Heart right ventricle (tissue), 16 donors: Measurements from ENCODE around the gene PTPN2. TPM values are rescaled to one million over a fixed set of nuclear protein-coding genes. Genes with fewer than 3 reads are reported as not detected.

ENCODE experiments used
- ATAC-seq, 8 donors: fragments of 200-7000 bp; cut with Tn5 transposase; one replicate each; pipeline ENCODE4 v1.9.1; 2020; ENCODE audit warnings: mild to moderate bottlenecking in 8 of 8, moderate library complexity in 8 of 8, moderate number of reproducible peaks in 1 of 8
- DNase-seq, 2 donors: peaks; one replicate each; pipeline ENCODE4 v3.0.0-alpha.2; 2020
- H3K27ac ChIP-seq, 10 donors: fragments of 200-600 bp; sonication (generic) in 2 of 10; one replicate each; pipeline versions ENCODE4 v1.5.0 to v1.8.0; 2020 to 2022; ENCODE audit warnings: mild to moderate bottlenecking in 3 of 10
- H3K27me3 ChIP-seq, 7 donors: fragments of 200-600 bp; one replicate each; pipeline ENCODE4 v1.8.0; 2021 to 2022; ENCODE audit warnings: mild to moderate bottlenecking in 2 of 7
- H3K36me3 ChIP-seq, 9 donors: fragments of 200-600 bp; sonication (generic) in 1 of 9; one replicate each; pipeline versions ENCODE4 v1.5.0 to v1.8.0; 2020 to 2022; ENCODE audit warnings: mild to moderate bottlenecking in 2 of 9
- H3K4me1 ChIP-seq, 9 donors: fragments of 200-600 bp; sonication (generic) in 1 of 9; one replicate each; pipeline versions ENCODE4 v1.5.0 to v1.8.0; 2020 to 2022; ENCODE audit warnings: mild to moderate bottlenecking in 4 of 9
- H3K4me3 ChIP-seq, 10 donors: fragments of 200-600 bp; sonication (generic) in 2 of 10; one replicate each; pipeline versions ENCODE4 v1.5.0 to v1.8.0; 2020 to 2022; ENCODE audit warnings: mild to moderate bottlenecking in 7 of 10, moderate library complexity in 2 of 10
- H3K9me3 ChIP-seq, 11 donors: fragments of 200-600 bp in 10 of 11; sonication (generic) in 2 of 11; one replicate each; pipeline versions ENCODE4 v1.5.0 to v1.8.0; 2013 to 2022; ENCODE audit warnings: mild to moderate bottlenecking in 2 of 11, control low read depth in 1 of 11, moderate library complexity in 1 of 11
- CTCF ChIP-seq, 9 donors: fragments of 200-600 bp; sonication (generic) in 2 of 9; IDR thresholded peaks; one replicate each; pipeline versions ENCODE4 v1.5.0 to v1.8.0; 2021 to 2022; ENCODE audit warnings: antibody characterized with exemption in 9 of 9, mild to moderate bottlenecking in 5 of 9, moderate library complexity in 1 of 9
- WGBS, 2 donors: extraction: QIAGEN DNeasy Blood & Tissue Kit; methylation state at CpG; one replicate each; pipeline ENCODE4 v1.1.7; 2013; ENCODE audit warnings: inconsistent platforms in 1 of 2; 5-methylcytosine and 5-hydroxymethylcytosine counted together
- intact Hi-C, 10 donors: fragments of 100-400 bp; cut with DNase I; formaldehyde crosslinking; loops; one replicate each; pipeline versions ENCODE4 v1.11.1 to v1.14.2; 2022
- polyA plus RNA-seq, 2 donors: library from polyadenylated mRNA; stranded (reverse); fragments of 200-250 nt; gene quantifications; one replicate each; pipeline ENCODE4 v1.2.3, GENCODE V29; 2013
- total RNA-seq, 10 donors: library from RNA; stranded (reverse); fragmentation: NEBNext Ultra II Directional in 3 of 10; extraction: Animal tissue kit (Norgen Biotek cat#: 25700) in 3 of 10; gene quantifications; one replicate each; pipeline versions ENCODE4 v1.2.1 to v1.2.4, GENCODE V29; 2021 to 2023
- donor health status: Arrhythmogenic right ventricular cardiomyopathy.
- donor health status: ischemic (EF 13 %, LVEDD 7.1; RV severe dilation, severe dysfunction).
- donor health status: healthy with polysubstance abuse.
- donor health status: DM: no; HTN: yes; CAD: no.
- donor health status: DM: no; HTN: no; CAD: no.
- donor health status: ischemic (EF 25% LVEDD 6.9; RV normal size, moderate dysfunction).
- donor health status: ischemic (EF 25% LVEDD 5.7; RV mildly dilated, moderate dysfunction).
- donor health status: healthy.
- donor health status: DM: yes; HTN: yes; CAD: no.
- donor health status: Ischemic cardiomyopathy.
- donor health status: ischemic (EF 35%, LVEDD 5.7; RV mildly dilated, moderate dysfunction).
- donor health status: nonischemic (EF 11% LVEDD 7.7; RV severe dilation, severe dysfunction).
- donor health status: DM: yes; HTN: yes; CAD: no.
- donor health status: PGD.
- donor health status: ischemic (EF 29% LVEDD 5.4; RV normal size, mild dysfunction).
- donor health status: nonischemic (EF 23%, LVEDD 6.1; RV moderate dilation, normal function).

The PTPN2 gene
- total and polyA plus RNA-seq, 12 donors, result 10.5 to 19.5 (median 13.5) TPM

- ATAC-seq (no peak), DNase-seq (no peak)
- 97% methylated on average over 5 of the region's 5 CpGs for WGBS, 2 donors
- peaks cover 0 to 57% (median 4%) of the 10 kb centered on the region in 9 donors for H3K36me3 ChIP-seq
- H3K4me3 ChIP-seq, result no peak overlapping the region
- H3K27me3 ChIP-seq, result no peaks in the 10 kb centered on the region
- intact Hi-C loops, result no loop called here
- H3K27ac ChIP-seq, result no peak overlapping the region
- H3K4me1 ChIP-seq, result no peaks in the 10 kb centered on the region
- no peaks in the 10 kb centered on the region for H3K9me3 ChIP-seq
- no peak for TF ChIP-seq CTCF (IDR thresholded peaks at IDR 0.05)
These were observed 92.4 kb downstream of the PTPN2 start for GRCh38 chr18:12791610-12792009.

- ATAC-seq, result no peak
- intact Hi-C loops, result no loop called here
These were observed 97.4 kb downstream of the PTPN2 start for GRCh38 chr18:12786669-12787068.

GRCh38 chr18:12783524-12783923, 100.5 kb downstream of the PTPN2 start:
- intact Hi-C loops, result loop anchor here in 1 of 10 donors (5.0 kb wide), 1 partner anchor 114 kb away; no protein-coding TSS in a partner anchor
- peaks cover 0 to 9% (median 2%) of the 10 kb centered on the region in 9 donors for H3K36me3 ChIP-seq
- 91 to 94% methylated on average over 8 of the region's 8 CpGs for WGBS, 2 donors
- no peak for ATAC-seq
- H3K9me3 ChIP-seq, result no peaks in the 10 kb centered on the region
- H3K4me3 ChIP-seq, result no peak overlapping the region
- no peaks in the 10 kb centered on the region for H3K4me1 ChIP-seq
- no peak overlapping the region for H3K27ac ChIP-seq
- DNase-seq, result no peak
- no peaks in the 10 kb centered on the region for H3K27me3 ChIP-seq
- no peak for TF ChIP-seq CTCF (IDR thresholded peaks at IDR 0.05)

More at GRCh38 chr18:12786669-12787068, 97.4 kb downstream of the PTPN2 start:
- DNase-seq, result no peak
- Histone ChIP-seq H3K4me3 (no peak overlapping the region), H3K36me3 (peaks cover 0 to 20% (median 4%) of the 10 kb centered on the region in 9 donors), H3K27ac (no peak overlapping the region), H3K9me3 (no peaks in the 10 kb centered on the region), H3K27me3 (no peaks in the 10 kb centered on the region), H3K4me1 (no peaks in the 10 kb centered on the region)
- WGBS, 2 donors, result 89 to 91% methylated on average over 2 of the region's 2 CpGs
- no peak for TF ChIP-seq CTCF (IDR thresholded peaks at IDR 0.05)

GRCh38 chr18:12782521-12782920, 101.5 kb downstream of the PTPN2 start:
- intact Hi-C loops, result loop anchor here in 1 of 10 donors (5.0 kb wide), 1 partner anchor 115 kb away; no protein-coding TSS in a partner anchor

More at GRCh38 chr18:12782521-12782920, 101.5 kb downstream of the PTPN2 start:
- peaks cover 0 to 6% (median 0%) of the 10 kb centered on the region in 9 donors for H3K36me3 ChIP-seq
- ATAC-seq (no peak), DNase-seq (no peak)
- no peak for TF ChIP-seq CTCF (IDR thresholded peaks at IDR 0.05)
- WGBS, 2 donors, result 76 to 85% methylated on average over 6 of the region's 6 CpGs
- H3K27me3 ChIP-seq, result no peaks in the 10 kb centered on the region
- no peaks in the 10 kb centered on the region for H3K9me3 ChIP-seq
- H3K4me1 ChIP-seq, result no peaks in the 10 kb centered on the region
- H3K27ac ChIP-seq, result no peak overlapping the region
- H3K4me3 ChIP-seq, result no peak overlapping the region
